Neural cell (in vitro differentiated cells): ENCODE data around the gene SLC35C1. TPM values are rescaled to one million over a fixed set of nuclear protein-coding genes. Genes with fewer than 3 reads are reported as not detected.

Experiments used
- H2AFZ ChIP-seq: fragments of 200-600, 300-800 bp; sonication (generic), shearing (Covaris generic); 2 replicates; pipeline ENCODE4 v1.6.0; 2014; ENCODE audit warnings: low read depth, mild to moderate bottlenecking, antibody characterized with exemption, low read length, moderate library complexity
- H3F3A ChIP-seq: fragments of 200-600 bp; shearing (Covaris generic); 2 replicates; pipeline ENCODE4 v1.6.1; 2016; ENCODE audit warnings: mild to moderate bottlenecking, moderate library complexity, mixed read lengths, antibody characterized with exemption, low read length; ENCODE audit not compliant: insufficient read depth, poor library complexity, severe bottlenecking
- H3K27ac ChIP-seq: fragments of 200-600, 300-800 bp; sonication (generic), shearing (Covaris generic); 2 replicates; pipeline ENCODE4 v1.5.1; 2014; ENCODE audit warnings: mild to moderate bottlenecking, low read length, moderate library complexity
- H3K27me3 ChIP-seq: fragments of 300-800, 200-600 bp; sonication (generic), shearing (Covaris generic); 2 replicates; pipeline ENCODE4 v1.6.0; 2014; ENCODE audit warnings: mild to moderate bottlenecking, low read depth, low read length, moderate library complexity; ENCODE audit not compliant: insufficient read depth
- H3K36me3 ChIP-seq: fragments of 300-800, 200-600 bp; sonication (generic), shearing (Covaris generic); 2 replicates; pipeline ENCODE4 v1.5.1; 2014; ENCODE audit warnings: mild to moderate bottlenecking, antibody characterized with exemption, low read length, moderate library complexity; ENCODE audit not compliant: insufficient read depth
- H3K4me2 ChIP-seq: fragments of 300-800, 200-600 bp; sonication (generic), shearing (Covaris generic); 2 replicates; pipeline ENCODE4 v1.6.0; 2014; ENCODE audit warnings: mild to moderate bottlenecking, low read length
- H3K4me3 ChIP-seq: fragments of 300-800, 200-600 bp; sonication (generic), shearing (Covaris generic); 2 replicates; pipeline ENCODE4 v1.5.1; 2014; ENCODE audit warnings: mild to moderate bottlenecking, low read length, moderate library complexity
- H3K79me2 ChIP-seq: fragments of 200-600 bp; shearing (Covaris generic); replicated peaks from 2 replicates; pipeline ENCODE4 v1.6.0; 2014; ENCODE audit warnings: mild to moderate bottlenecking, low read length, moderate library complexity; ENCODE audit not compliant: insufficient read depth
- H3K9ac ChIP-seq: fragments of 300-800, 200-600 bp; sonication (generic), shearing (Covaris generic); 2 replicates; pipeline ENCODE4 v1.6.1; 2016; ENCODE audit warnings: mild to moderate bottlenecking, low read length, mixed read lengths
- H3K9me2 ChIP-seq: fragments of 200-600 bp; shearing (Covaris generic); 2 replicates; pipeline ENCODE4 v1.6.1; 2016; ENCODE audit warnings: mild to moderate bottlenecking, low read length, mixed read lengths; ENCODE audit not compliant: insufficient read depth
- H3K9me3 ChIP-seq: fragments of 200-600, 300-800 bp; sonication (generic), shearing (Covaris generic); 2 replicates; pipeline ENCODE4 v1.6.1; 2016; ENCODE audit warnings: mild to moderate bottlenecking, mixed run types, low read length, moderate library complexity, mixed read lengths
- H4K20me1 ChIP-seq: fragments of 200-600 bp; shearing (Covaris generic); 2 replicates; pipeline ENCODE4 v1.6.1; 2016; ENCODE audit warnings: mild to moderate bottlenecking, mixed run types; ENCODE audit not compliant: insufficient read depth
- CTCF ChIP-seq: fragments of 450-650 bp; IDR thresholded peaks from 2 replicates; pipeline ENCODE4 v1.5.1; 2014; ENCODE audit warnings: antibody characterized with exemption, mild to moderate bottlenecking, moderate library complexity; ENCODE audit not compliant: poor library complexity, severe bottlenecking
- EP300 ChIP-seq: fragments of 450-650 bp; conservative IDR thresholded peaks from 2 replicates; pipeline ENCODE4 v1.6.1; 2014; ENCODE audit warnings: antibody characterized with exemption, mild to moderate bottlenecking, moderate library complexity; ENCODE audit not compliant: poor library complexity, severe bottlenecking
- EZH2 ChIP-seq: fragments of 200-600, 300-800 bp; shearing (Covaris generic), sonication (generic); IDR thresholded peaks from 2 replicates; pipeline ENCODE4 v1.6.1; 2014; ENCODE audit warnings: antibody characterized with exemption, low read length, borderline replicate concordance, mild to moderate bottlenecking; ENCODE audit not compliant: insufficient read depth, poor library complexity, severe bottlenecking
- MXI1 ChIP-seq: fragments of 450-650 bp; conservative IDR thresholded peaks from 2 replicates; pipeline ENCODE4 v1.6.1; 2014; ENCODE audit warnings: antibody characterized with exemption, mild to moderate bottlenecking; ENCODE audit not compliant: poor library complexity, severe bottlenecking
- POLR2AphosphoS5 ChIP-seq: IDR thresholded peaks from 2 replicates; pipeline ENCODE4 v1.6.1; 2012
- RAD21 ChIP-seq: fragments of 450-650 bp; conservative IDR thresholded peaks from 2 replicates; pipeline ENCODE4 v1.6.1; 2014; ENCODE audit warnings: antibody characterized with exemption, mild to moderate bottlenecking, moderate library complexity
- REST ChIP-seq: IDR thresholded peaks from 2 replicates; pipeline ENCODE4 v1.6.1; 2012; ENCODE audit warnings: borderline replicate concordance
- SMC3 ChIP-seq: fragments of 450-650 bp; conservative IDR thresholded peaks from 2 replicates; pipeline ENCODE4 v1.6.1; 2014; ENCODE audit warnings: antibody characterized with exemption, mild to moderate bottlenecking, moderate library complexity; ENCODE audit not compliant: poor library complexity
- TAF1 ChIP-seq: IDR thresholded peaks from 2 replicates; pipeline ENCODE4 v1.6.1; 2012; ENCODE audit warnings: low read depth
- polyA plus RNA-seq: library from polyadenylated mRNA; depleted of rRNA; stranded (reverse); fragments of >200 nt; gene quantifications from 2 replicates; pipeline ENCODE4 v1.2.3, GENCODE V29; 2014

Gene SLC35C1
- polyA plus RNA-seq, 1 donor from 2014 or later: 2.3 TPM

GRCh38 chr11:45828996-45829395 is 24.0 kb downstream of the SLC35C1 start:
- Histone ChIP-seq H3K27me3 (no peaks in the 10 kb centered on the region), H3K9ac (no peak overlapping the region), H3K4me3 (no peak overlapping the region), H4K20me1 (no peaks in the 10 kb centered on the region), H2AFZ (no peak overlapping the region), H3K79me2 (no peaks in the 10 kb centered on the region), H3F3A (no peaks in the 10 kb centered on the region), H3K27ac (no peak overlapping the region), H3K4me2 (no peak overlapping the region), H3K9me2 (no peaks in the 10 kb centered on the region), H3K9me3 (no peaks in the 10 kb centered on the region), H3K36me3 (no peaks in the 10 kb centered on the region)
- TF ChIP-seq RAD21 (no peak), SMC3 (no peak), REST (no peak), EZH2 (no peak), CTCF (no peak), EP300 (no peak), MXI1 (no peak), TAF1 (no peak), POLR2AphosphoS5 (no peak)

GRCh38 chr11:45830596-45830995 is 25.6 kb downstream of the SLC35C1 start:
- Histone ChIP-seq H3K27me3 (no peaks in the 10 kb centered on the region), H4K20me1 (no peaks in the 10 kb centered on the region), H3K79me2 (no peaks in the 10 kb centered on the region), H3K36me3 (no peaks in the 10 kb centered on the region), H3K4me2 (no peak overlapping the region), H3K27ac (no peak overlapping the region), H3K9me3 (no peaks in the 10 kb centered on the region), H3F3A (no peaks in the 10 kb centered on the region), H3K9me2 (no peaks in the 10 kb centered on the region), H3K9ac (no peak overlapping the region), H3K4me3 (no peak overlapping the region), H2AFZ (no peak overlapping the region)
- TF ChIP-seq REST: no peak
- no peak for TF ChIP-seq EP300
- no peak for TF ChIP-seq CTCF
- TF ChIP-seq RAD21: no peak
- no peak for TF ChIP-seq SMC3
- TF ChIP-seq MXI1: no peak
- TF ChIP-seq TAF1: no peak
- no peak for TF ChIP-seq POLR2AphosphoS5
- TF ChIP-seq EZH2: no peak
